Measurements from ENCODE around the gene SLC24A3.

The SLC24A3 gene

GRCh38 chr20:19382386-19383340, 170.2 kb downstream of the SLC24A3 start:
- TF ChIP-seq FOXM1 (IDR thresholded peaks at IDR 0.05; ENCODE audit: borderline replicate concordance): no peak
- no peak for TF ChIP-seq ZNF384 (IDR thresholded peaks at IDR 0.05)
- TF ChIP-seq LEF1 (IDR thresholded peaks at IDR 0.05; ENCODE audit: borderline replicate concordance): no peak
- no peak for TF ChIP-seq BHLHE40 (IDR thresholded peaks at IDR 0.05; ENCODE audit: borderline replicate concordance)
- no peak for TF ChIP-seq SP1 (IDR thresholded peaks at IDR 0.05)
- no peak for TF ChIP-seq SUZ12 (IDR thresholded peaks at IDR 0.05)
- TF ChIP-seq NFRKB (IDR thresholded peaks at IDR 0.05): no peak
- TF ChIP-seq PKNOX1 (IDR thresholded peaks at IDR 0.05): no peak
- TF ChIP-seq TARDBP (IDR thresholded peaks at IDR 0.05): no peak
- no peak for TF ChIP-seq FOXA1 (IDR thresholded peaks at IDR 0.05)
- no peak for TF ChIP-seq CTBP1 (IDR thresholded peaks at IDR 0.05; ENCODE audit: borderline replicate concordance)
- no peak for TF ChIP-seq ELF4 (IDR thresholded peaks at IDR 0.05)
- no peak for TF ChIP-seq FOXK2 (IDR thresholded peaks at IDR 0.05)
- no peak for TF ChIP-seq L3MBTL2 (conservative IDR thresholded peaks at IDR 0.05)
- no peak for TF ChIP-seq ARNT (IDR thresholded peaks at IDR 0.05)
- no peak for DNase-seq (ENCODE audit: extremely low spot score)
- ChIA-PET CTCF (no interaction called here), POLR2A (no interaction called here)

GRCh38 chr20:19384940-19385339, 172.5 kb downstream of the SLC24A3 start:
- POLR2A ChIA-PET: no interaction called here
- DNase-seq (ENCODE audit: extremely low spot score): no peak
- TF ChIP-seq BHLHE40 (IDR thresholded peaks at IDR 0.05; ENCODE audit: borderline replicate concordance) (no peak), PKNOX1 (IDR thresholded peaks at IDR 0.05) (no peak), SUZ12 (IDR thresholded peaks at IDR 0.05) (no peak), HDGF (IDR thresholded peaks at IDR 0.05; ENCODE audit: borderline replicate concordance) (no peak), FOXK2 (IDR thresholded peaks at IDR 0.05) (no peak), TARDBP (IDR thresholded peaks at IDR 0.05) (no peak), LEF1 (IDR thresholded peaks at IDR 0.05; ENCODE audit: borderline replicate concordance) (no peak), SP1 (IDR thresholded peaks at IDR 0.05) (no peak), FOXA1 (IDR thresholded peaks at IDR 0.05) (no peak), ARNT (IDR thresholded peaks at IDR 0.05) (no peak), NFRKB (IDR thresholded peaks at IDR 0.05) (no peak), FOXM1 (IDR thresholded peaks at IDR 0.05; ENCODE audit: borderline replicate concordance) (no peak), ZNF384 (IDR thresholded peaks at IDR 0.05) (no peak), ELF4 (IDR thresholded peaks at IDR 0.05) (no peak), L3MBTL2 (conservative IDR thresholded peaks at IDR 0.05) (no peak)
- CTCF ChIA-PET: no interaction called here

GRCh38 chr20:19387251-19387650, 174.8 kb downstream of the SLC24A3 start:
- DNase-seq (ENCODE audit: extremely low spot score): no peak
- CTCF ChIA-PET: no interaction called here
- no peak for TF ChIP-seq FOXK2 (IDR thresholded peaks at IDR 0.05)
- no peak for TF ChIP-seq BHLHE40 (IDR thresholded peaks at IDR 0.05; ENCODE audit: borderline replicate concordance)
- TF ChIP-seq CTBP1 (IDR thresholded peaks at IDR 0.05; ENCODE audit: borderline replicate concordance): no peak
- TF ChIP-seq SUZ12 (IDR thresholded peaks at IDR 0.05): no peak
- TF ChIP-seq HDGF (IDR thresholded peaks at IDR 0.05; ENCODE audit: borderline replicate concordance): no peak
- no peak for TF ChIP-seq FOXM1 (IDR thresholded peaks at IDR 0.05; ENCODE audit: borderline replicate concordance)
- no peak for TF ChIP-seq PKNOX1 (IDR thresholded peaks at IDR 0.05)
- TF ChIP-seq SP1 (IDR thresholded peaks at IDR 0.05): no peak
- TF ChIP-seq LEF1 (IDR thresholded peaks at IDR 0.05; ENCODE audit: borderline replicate concordance): no peak
- TF ChIP-seq ZNF384 (IDR thresholded peaks at IDR 0.05): no peak
- TF ChIP-seq FOXA1 (IDR thresholded peaks at IDR 0.05): no peak
- no peak for TF ChIP-seq ARNT (IDR thresholded peaks at IDR 0.05)
- no peak for TF ChIP-seq NFRKB (IDR thresholded peaks at IDR 0.05)
- TF ChIP-seq L3MBTL2 (conservative IDR thresholded peaks at IDR 0.05): no peak
- no peak for TF ChIP-seq TARDBP (IDR thresholded peaks at IDR 0.05)
- no peak for TF ChIP-seq ELF4 (IDR thresholded peaks at IDR 0.05)
- POLR2A ChIA-PET: no interaction called here

GRCh38 chr20:19392344-19393130, 180.1 kb downstream of the SLC24A3 start:
- ChIA-PET POLR2A (no interaction called here), CTCF (no interaction called here)
- no peak for DNase-seq (ENCODE audit: extremely low spot score)
- TF ChIP-seq ELF4 (IDR thresholded peaks at IDR 0.05): no peak
- TF ChIP-seq BHLHE40 (IDR thresholded peaks at IDR 0.05; ENCODE audit: borderline replicate concordance): no peak
- TF ChIP-seq NFRKB (IDR thresholded peaks at IDR 0.05): no peak
- TF ChIP-seq PKNOX1 (IDR thresholded peaks at IDR 0.05): no peak
- no peak for TF ChIP-seq FOXA1 (IDR thresholded peaks at IDR 0.05)
- TF ChIP-seq TARDBP (IDR thresholded peaks at IDR 0.05): no peak
